Measurements from ENCODE around the gene MACROD2. TPM values are rescaled to one million over a fixed set of nuclear protein-coding genes. Genes with fewer than 3 reads are reported as not detected.

The MACROD2 gene
- total RNA-seq, 5 donors from 2014 or later (not counting 1 experiment from before 2014, with no cell fraction given) = 0.23 to 1.3 (median 0.51) TPM; not detected in 2

DNA sequence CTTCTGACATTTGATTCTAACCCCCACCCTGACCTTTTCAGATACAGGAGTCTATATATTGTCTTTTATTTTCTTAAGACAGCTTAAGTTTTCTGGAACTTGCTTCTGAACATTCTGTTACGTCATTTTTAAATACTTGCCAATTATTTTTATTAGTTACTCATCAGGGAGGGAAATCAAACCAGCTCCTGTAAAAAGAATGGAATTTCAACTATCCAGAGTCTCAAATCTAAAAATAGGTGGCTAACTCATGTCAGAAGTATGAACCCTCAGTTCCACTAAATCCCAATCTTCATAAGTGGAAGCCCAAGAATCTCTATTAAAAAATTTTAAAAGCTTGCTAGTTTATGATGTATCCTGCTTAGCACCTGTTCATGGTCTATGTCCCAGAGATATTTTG is 1677.9 kb downstream of the MACROD2 start:
- Mint-ChIP-seq H3K9me3 (peaks cover 6 to 19% (median 9%) of the 10 kb centered on the region in 3 donors), H3K27ac (no peak overlapping the region), H3K4me1 (no peaks in the 10 kb centered on the region), H3K4me3 (no peak overlapping the region), H3K36me3 (no peaks in the 10 kb centered on the region), H3K27me3 (no peaks in the 10 kb centered on the region)
- no peaks in the 10 kb centered on the region for H3K4me1 ChIP-seq (ENCODE audit: control insufficient read depth in 1 of 2, extremely low read depth in 1 of 2, insufficient read depth in 2 of 2, low read length in 2 of 2)
- no peak overlapping the region for H3K27ac ChIP-seq (ENCODE audit: low read length)
- CTCF ChIA-PET = no interaction called here
- ATAC-seq (replicated peaks in 1 of 4) (no peak), DNase-seq (no peak)
- no peaks in the 10 kb centered on the region for H3K36me3 ChIP-seq (ENCODE audit: control insufficient read depth in 2 of 2, extremely low read depth in 1 of 2, insufficient read depth in 1 of 2, low read length in 1 of 2)
- H3K4me3 ChIP-seq (ENCODE audit: control insufficient read depth in 1 of 2, extremely low read depth in 1 of 2, low read length in 1 of 2) = no peak overlapping the region
- peaks cover 0 to 2% of the 10 kb centered on the region in 2 experiments for H3K27me3 ChIP-seq (replicated peaks in 1 of 2; ENCODE audit: control insufficient read depth in 2 of 2, extremely low read depth in 1 of 2, insufficient read depth in 2 of 2, low read length in 1 of 2)
- no CpG with 5 or more reads among the region's 1 CpG for whole genome bisulfite sequencing (ENCODE audit: insufficient coverage)
- POLR2A ChIA-PET = no interaction called here
- no peaks in the 10 kb centered on the region for H3K9me3 ChIP-seq

DNA sequence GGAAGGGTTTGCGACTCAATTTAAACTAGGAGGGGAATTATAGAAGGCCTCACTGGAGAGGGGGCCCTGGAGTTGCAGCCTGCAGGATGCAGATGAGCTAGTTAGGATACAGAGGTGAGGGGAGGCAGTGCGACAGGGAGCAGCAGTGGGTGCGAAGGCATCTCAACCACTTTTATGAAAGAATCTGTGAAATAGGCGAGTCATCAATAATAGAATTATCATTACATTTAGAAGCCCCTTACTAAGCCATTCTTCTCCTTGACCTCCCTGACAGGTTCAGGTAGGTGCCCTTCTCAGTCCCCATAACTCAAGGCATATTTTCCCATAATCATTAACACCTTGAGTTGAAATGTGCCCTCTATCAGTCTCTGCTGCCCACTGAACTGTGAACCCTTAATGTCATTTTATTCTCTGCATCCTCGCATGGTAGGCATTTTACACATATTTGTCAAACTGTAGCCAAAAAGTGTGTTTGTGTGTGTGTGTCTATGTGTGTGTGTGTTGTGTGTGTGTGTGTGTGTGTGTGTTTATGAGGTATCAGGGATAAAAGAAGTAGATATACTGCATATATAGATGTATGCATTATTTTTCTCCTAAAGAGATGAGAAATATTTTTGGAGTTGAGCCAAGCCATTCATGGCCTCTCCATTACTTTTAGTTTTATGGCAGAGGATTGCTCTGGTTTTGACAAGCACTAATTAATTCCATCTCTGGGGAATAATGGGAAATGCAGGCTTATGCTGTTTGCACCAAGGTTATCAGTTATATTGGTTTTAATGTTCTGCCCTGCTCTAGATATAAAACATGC is 1679.1 kb downstream of the MACROD2 start:
- CTCF ChIA-PET = no interaction called here
- no peak overlapping the region for H3K27ac ChIP-seq (ENCODE audit: low read length)
- POLR2A ChIA-PET = no interaction called here
- no peak for DNase-seq
- no peaks in the 10 kb centered on the region for H3K9me3 ChIP-seq
- peaks cover 2 to 15% (median 9%) of the 10 kb centered on the region in 3 donors for H3K9me3 Mint-ChIP-seq
- no peak overlapping the region for H3K27ac Mint-ChIP-seq
- H3K27me3 Mint-ChIP-seq = no peaks in the 10 kb centered on the region
- WGBS (ENCODE audit: insufficient coverage) = 100% methylated on average over 3 of the region's 5 CpGs
- H3K4me3 Mint-ChIP-seq = no peak overlapping the region
- no peaks in the 10 kb centered on the region for H3K36me3 Mint-ChIP-seq
- H3K4me3 ChIP-seq (ENCODE audit: control insufficient read depth in 1 of 2, extremely low read depth in 1 of 2, low read length in 1 of 2) = no peak overlapping the region
- ATAC-seq (replicated peaks in 1 of 4) = no peak
- no peaks in the 10 kb centered on the region for H3K36me3 ChIP-seq (ENCODE audit: control insufficient read depth in 2 of 2, extremely low read depth in 1 of 2, insufficient read depth in 1 of 2, low read length in 1 of 2)
- no peaks in the 10 kb centered on the region for H3K4me1 Mint-ChIP-seq
- H3K27me3 ChIP-seq (replicated peaks in 1 of 2; ENCODE audit: control insufficient read depth in 2 of 2, extremely low read depth in 1 of 2, insufficient read depth in 2 of 2, low read length in 1 of 2) = peaks cover 0 to 2% of the 10 kb centered on the region in 2 experiments
- no peaks in the 10 kb centered on the region for H3K4me1 ChIP-seq (ENCODE audit: control insufficient read depth in 1 of 2, extremely low read depth in 1 of 2, insufficient read depth in 2 of 2, low read length in 2 of 2)

DNA sequence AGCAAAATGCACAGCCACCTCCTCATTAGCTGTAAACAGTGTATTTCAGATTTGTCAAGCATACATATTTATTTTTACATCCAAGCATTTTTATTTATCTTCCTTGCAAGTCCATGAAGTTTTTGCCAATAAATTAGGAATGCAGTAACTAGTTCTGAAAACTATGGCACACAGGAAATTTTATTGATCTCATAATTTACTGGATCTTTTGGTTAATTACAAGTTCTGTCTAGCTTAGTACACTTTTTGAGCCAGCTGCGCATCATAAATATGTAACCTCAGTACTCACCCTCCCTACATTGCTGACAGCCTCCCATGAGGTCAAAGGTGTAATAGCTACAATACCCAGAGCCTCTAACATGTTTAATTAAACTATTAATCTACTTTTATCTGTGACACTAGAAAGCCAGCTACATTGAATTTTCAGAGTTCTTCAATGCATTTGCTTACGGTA is 1679.8 kb downstream of the MACROD2 start:
- Histone ChIP-seq H3K4me3 (ENCODE audit: control insufficient read depth in 1 of 2, extremely low read depth in 1 of 2, low read length in 1 of 2) (no peak overlapping the region), H3K27me3 (replicated peaks in 1 of 2; ENCODE audit: control insufficient read depth in 2 of 2, extremely low read depth in 1 of 2, insufficient read depth in 2 of 2, low read length in 1 of 2) (peaks cover 0 to 2% of the 10 kb centered on the region in 2 experiments), H3K4me1 (ENCODE audit: control insufficient read depth in 1 of 2, extremely low read depth in 1 of 2, insufficient read depth in 2 of 2, low read length in 2 of 2) (no peaks in the 10 kb centered on the region), H3K27ac (ENCODE audit: low read length) (no peak overlapping the region), H3K9me3 (no peaks in the 10 kb centered on the region), H3K36me3 (ENCODE audit: control insufficient read depth in 2 of 2, extremely low read depth in 1 of 2, insufficient read depth in 1 of 2, low read length in 1 of 2) (no peaks in the 10 kb centered on the region)
- H3K4me1 Mint-ChIP-seq = no peaks in the 10 kb centered on the region
- POLR2A ChIA-PET = no interaction called here
- H3K27me3 Mint-ChIP-seq = no peaks in the 10 kb centered on the region
- DNase-seq = no peak
- peaks cover 2 to 16% (median 9%) of the 10 kb centered on the region in 3 donors for H3K9me3 Mint-ChIP-seq
- CTCF ChIA-PET = no interaction called here
- WGBS (ENCODE audit: insufficient coverage) = 100% methylated on average over 1 of the region's 2 CpGs
- no peaks in the 10 kb centered on the region for H3K36me3 Mint-ChIP-seq
- no peak overlapping the region for H3K27ac Mint-ChIP-seq
- H3K4me3 Mint-ChIP-seq = no peak overlapping the region
- ATAC-seq (replicated peaks in 1 of 4) = no peak

DNA sequence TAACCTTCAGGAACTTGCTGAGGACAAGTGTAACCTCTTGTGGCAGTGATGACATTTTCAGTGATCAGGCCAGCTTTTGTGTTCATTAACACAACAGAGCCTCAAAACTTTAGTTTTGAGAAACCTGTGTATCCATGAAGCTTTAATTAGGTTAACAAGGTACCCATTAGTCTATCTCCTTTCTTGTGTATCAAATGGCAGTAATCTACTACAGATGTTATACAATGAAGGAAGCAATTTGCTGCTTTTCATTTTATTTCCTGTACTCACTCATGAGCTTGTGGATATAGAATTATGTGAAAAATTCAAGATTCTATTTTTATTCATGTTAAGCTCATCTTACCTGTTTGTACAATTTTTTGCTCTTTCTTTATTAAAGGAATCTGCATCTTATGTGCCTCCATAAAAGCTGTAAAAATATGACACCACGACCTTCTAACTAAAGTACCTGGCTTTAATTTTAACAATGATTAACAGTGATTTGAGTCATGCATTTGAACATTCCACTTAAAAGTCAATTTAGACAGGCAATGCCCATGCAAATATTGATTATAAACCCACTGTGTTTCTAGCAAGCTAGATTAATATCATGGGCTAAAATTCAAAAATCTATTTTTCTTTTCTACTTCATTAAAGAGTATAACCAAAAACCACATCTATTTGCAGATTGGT is 1680.6 kb downstream of the MACROD2 start:
- no peaks in the 10 kb centered on the region for H3K9me3 ChIP-seq
- H3K9me3 Mint-ChIP-seq = peaks cover 5 to 22% (median 11%) of the 10 kb centered on the region in 3 donors
- no CpG with 5 or more reads among the region's 1 CpG for WGBS (ENCODE audit: insufficient coverage)
- H3K27me3 ChIP-seq (replicated peaks in 1 of 2; ENCODE audit: control insufficient read depth in 2 of 2, extremely low read depth in 1 of 2, insufficient read depth in 2 of 2, low read length in 1 of 2) = peaks cover 0 to 2% of the 10 kb centered on the region in 2 experiments
- no peaks in the 10 kb centered on the region for H3K4me1 Mint-ChIP-seq
- H3K36me3 ChIP-seq (ENCODE audit: control insufficient read depth in 2 of 2, extremely low read depth in 1 of 2, insufficient read depth in 1 of 2, low read length in 1 of 2) = no peaks in the 10 kb centered on the region
- H3K27me3 Mint-ChIP-seq = no peaks in the 10 kb centered on the region
- H3K4me3 ChIP-seq (ENCODE audit: control insufficient read depth in 1 of 2, extremely low read depth in 1 of 2, low read length in 1 of 2) = no peak overlapping the region
- ChIA-PET POLR2A (no interaction called here), CTCF (no interaction called here)
- H3K4me1 ChIP-seq (ENCODE audit: control insufficient read depth in 1 of 2, extremely low read depth in 1 of 2, insufficient read depth in 2 of 2, low read length in 2 of 2) = no peaks in the 10 kb centered on the region
- H3K27ac ChIP-seq (ENCODE audit: low read length) = no peak overlapping the region
- ATAC-seq (replicated peaks in 1 of 4) (no peak), DNase-seq (no peak)
- no peak overlapping the region for H3K27ac Mint-ChIP-seq
- no peak overlapping the region for H3K4me3 Mint-ChIP-seq
- H3K36me3 Mint-ChIP-seq = no peaks in the 10 kb centered on the region

DNA sequence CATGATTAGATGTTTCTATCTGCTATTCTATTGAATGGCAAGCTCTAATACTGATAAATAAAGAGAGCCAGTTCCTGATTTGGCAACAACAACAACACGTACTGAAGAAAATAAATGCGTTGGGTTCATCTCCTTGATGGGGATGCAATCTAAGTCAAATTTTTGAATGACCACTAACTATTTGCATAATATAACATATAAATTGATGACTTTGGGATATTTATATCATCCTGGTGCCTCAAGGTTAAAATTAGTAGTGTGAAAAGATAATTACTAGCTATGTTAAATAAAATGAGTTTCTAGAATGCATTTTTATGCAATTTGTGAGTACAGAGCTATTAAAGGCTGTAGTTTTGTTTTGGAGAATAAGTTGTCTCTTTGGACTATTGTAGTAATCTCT is 1681.5 kb downstream of the MACROD2 start:
- Mint-ChIP-seq H3K4me3 (no peak overlapping the region), H3K4me1 (no peaks in the 10 kb centered on the region), H3K9me3 (peaks cover 6 to 26% (median 8%) of the 10 kb centered on the region in 3 donors), H3K27ac (no peak overlapping the region), H3K36me3 (no peaks in the 10 kb centered on the region), H3K27me3 (no peaks in the 10 kb centered on the region)
- ChIA-PET POLR2A (no interaction called here), CTCF (no interaction called here)
- no CpG with 5 or more reads among the region's 2 CpGs for WGBS (ENCODE audit: insufficient coverage)
- no peak overlapping the region for H3K27ac ChIP-seq (ENCODE audit: low read length)
- no peaks in the 10 kb centered on the region for H3K4me1 ChIP-seq (ENCODE audit: control insufficient read depth in 1 of 2, extremely low read depth in 1 of 2, insufficient read depth in 2 of 2, low read length in 2 of 2)
- no peak for DNase-seq
- H3K9me3 ChIP-seq = no peaks in the 10 kb centered on the region
- H3K4me3 ChIP-seq (ENCODE audit: control insufficient read depth in 1 of 2, extremely low read depth in 1 of 2, low read length in 1 of 2) = no peak overlapping the region
- ATAC-seq (replicated peaks in 1 of 4) = no peak
- H3K27me3 ChIP-seq (replicated peaks in 1 of 2; ENCODE audit: control insufficient read depth in 2 of 2, extremely low read depth in 1 of 2, insufficient read depth in 2 of 2, low read length in 1 of 2) = peaks cover 0 to 2% of the 10 kb centered on the region in 2 experiments
- no peaks in the 10 kb centered on the region for H3K36me3 ChIP-seq (ENCODE audit: control insufficient read depth in 2 of 2, extremely low read depth in 1 of 2, insufficient read depth in 1 of 2, low read length in 1 of 2)

DNA sequence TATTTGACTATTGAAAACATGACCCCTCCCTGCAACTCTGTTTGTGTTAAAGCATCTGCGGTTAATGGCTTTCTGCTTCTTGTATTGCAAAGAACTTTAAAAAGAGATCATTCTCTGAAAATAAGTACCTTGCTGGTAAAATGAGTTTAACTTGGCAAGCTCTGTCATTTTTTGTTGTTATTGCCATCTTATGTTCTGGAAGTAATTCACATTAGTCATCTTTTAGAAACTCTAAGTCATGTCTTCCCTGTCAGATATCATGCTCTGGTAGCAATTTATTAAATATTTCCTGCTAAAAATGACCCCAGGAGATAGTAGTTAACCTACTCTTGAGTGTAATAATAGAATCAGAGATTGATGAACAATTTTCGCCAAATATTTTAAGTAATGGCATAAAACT is 1687.4 kb downstream of the MACROD2 start:
- no peaks in the 10 kb centered on the region for H3K27me3 ChIP-seq (replicated peaks in 1 of 2; ENCODE audit: control insufficient read depth in 2 of 2, extremely low read depth in 1 of 2, insufficient read depth in 2 of 2, low read length in 1 of 2)
- Mint-ChIP-seq H3K9me3 (peaks cover 6 to 15% (median 11%) of the 10 kb centered on the region in 3 donors), H3K4me3 (no peak overlapping the region), H3K27me3 (no peaks in the 10 kb centered on the region), H3K27ac (no peak overlapping the region), H3K36me3 (no peaks in the 10 kb centered on the region), H3K4me1 (no peaks in the 10 kb centered on the region)
- ChIA-PET POLR2A (no interaction called here), CTCF (no interaction called here)
- H3K4me1 ChIP-seq (ENCODE audit: control insufficient read depth in 1 of 2, extremely low read depth in 1 of 2, insufficient read depth in 2 of 2, low read length in 2 of 2) = no peaks in the 10 kb centered on the region
- no peak overlapping the region for H3K4me3 ChIP-seq (ENCODE audit: control insufficient read depth in 1 of 2, extremely low read depth in 1 of 2, low read length in 1 of 2)
- WGBS (ENCODE audit: insufficient coverage) = no CpG with 5 or more reads among the region's 2 CpGs
- no peak for ATAC-seq (replicated peaks in 1 of 4)
- no peak overlapping the region for H3K27ac ChIP-seq (ENCODE audit: low read length)
- no peak for DNase-seq
- no peaks in the 10 kb centered on the region for H3K9me3 ChIP-seq
- no peaks in the 10 kb centered on the region for H3K36me3 ChIP-seq (ENCODE audit: control insufficient read depth in 2 of 2, extremely low read depth in 1 of 2, insufficient read depth in 1 of 2, low read length in 1 of 2)

All from T-cell (primary cell).